Left lung (tissue), 10 donors: ENCODE data around the gene ACYP1. TPM values are rescaled to one million over a fixed set of nuclear protein-coding genes. Genes with fewer than 3 reads are reported as not detected.

Experiments
- ATAC-seq: fragments of 200-7000 bp; cut with Tn5 transposase; one replicate; pipeline ENCODE4 v1.9.1; 2020; ENCODE audit warnings: moderate library complexity
- DNase-seq, 4 donors: peaks; one replicate each; pipeline ENCODE4 v3.0.0-alpha.2; 2013 to 2020
- H3K27ac ChIP-seq, 2 donors: fragments of 200-600 bp; sonication (generic) in 1 of 2; one replicate each; pipeline versions ENCODE4 v1.5.0 to v1.8.0; 2020 to 2021
- H3K27me3 ChIP-seq, 2 donors: fragments of 200-600 bp; sonication (generic) in 1 of 2; one replicate each; pipeline versions ENCODE4 v1.5.0 to v1.8.0; 2020 to 2021
- H3K36me3 ChIP-seq, 2 donors: fragments of 200-600 bp; sonication (generic) in 1 of 2; one replicate each; pipeline versions ENCODE4 v1.5.0 to v1.8.0; 2020 to 2021
- H3K4me1 ChIP-seq, 2 donors: fragments of 200-600 bp; one replicate each; pipeline ENCODE4 v1.8.0; 2021
- H3K4me3 ChIP-seq, 2 donors: fragments of 200-600 bp; sonication (generic) in 1 of 2; one replicate each; pipeline versions ENCODE4 v1.5.0 to v1.8.0; 2020 to 2021; ENCODE audit warnings: mild to moderate bottlenecking in 1 of 2
- H3K9me3 ChIP-seq, 2 donors: fragments of 200-600 bp; sonication (generic) in 1 of 2; one replicate each; pipeline versions ENCODE4 v1.5.0 to v1.8.0; 2020 to 2021
- CTCF ChIP-seq, 2 donors: fragments of 200-600 bp; sonication (generic) in 1 of 2; IDR thresholded peaks; one replicate each; pipeline versions ENCODE4 v1.5.0 to v1.8.0; 2021; ENCODE audit warnings: antibody characterized with exemption in 2 of 2
- intact Hi-C, 2 donors: fragments of 100-400 bp; cut with DNase I; formaldehyde crosslinking; loops; one replicate each; pipeline versions ENCODE4 v1.11.2 to v1.14.2; 2022
- polyA plus RNA-seq, 6 donors: library from polyadenylated mRNA; unstranded; fragments of 120-200 nt; gene quantifications; one replicate each; pipeline ENCODE4 v1.2.1, GENCODE V29; 2013; ENCODE audit not compliant: insufficient read length in 6 of 6
- total RNA-seq, 2 donors: library from RNA; stranded (reverse); fragmentation: NEBNext Ultra II Directional; extraction: Animal tissue kit (Norgen Biotek cat#: 25700); gene quantifications; one replicate each; pipeline ENCODE4 v1.2.1, GENCODE V29; 2021
- donor health status: DM: no; HTN: yes; CAD: no.
- donor health status: DM: no; HTN: no; CAD: no.

ACYP1 gene
- total and polyA plus RNA-seq, 8 donors: 9.8 to 57.0 (median 49.6) TPM

- Histone ChIP-seq H3K9me3 (no peaks in the 10 kb centered on the region), H3K4me3 (no peak overlapping the region), H3K36me3 (peaks cover 0 to 64% of the 10 kb centered on the region in 2 donors), H3K27ac (peak overlapping the region in 1 of 2 donors; percentile 51), H3K27me3 (no peaks in the 10 kb centered on the region), H3K4me1 (peaks cover 0 to 10% of the 10 kb centered on the region in 2 donors)
- DNase-seq (no peak), ATAC-seq (peak; percentile 26)
- intact Hi-C loops: no loop called here
- TF ChIP-seq CTCF (IDR thresholded peaks at IDR 0.05): no peak
These were observed 38.7 kb downstream of the ACYP1 start for GRCh38 chr14:75025082-75025481.

GRCh38 chr14:75023108-75023507, 40.7 kb downstream of the ACYP1 start:
- Histone ChIP-seq H3K4me1 (peaks cover 0 to 10% of the 10 kb centered on the region in 2 donors), H3K27me3 (no peaks in the 10 kb centered on the region), H3K36me3 (peaks cover 0 to 64% of the 10 kb centered on the region in 2 donors), H3K27ac (peak overlapping the region in 1 of 2 donors; percentile 23), H3K9me3 (no peaks in the 10 kb centered on the region), H3K4me3 (no peak overlapping the region)
- DNase-seq (no peak), ATAC-seq (no peak)
- intact Hi-C loops: no loop called here
- no peak for TF ChIP-seq CTCF (IDR thresholded peaks at IDR 0.05)

- no peak for TF ChIP-seq CTCF (IDR thresholded peaks at IDR 0.05)
- H3K27ac ChIP-seq: peak overlapping the region in 1 of 2 donors; percentile 23
- no peaks in the 10 kb centered on the region for H3K27me3 ChIP-seq
- ATAC-seq: no peak
- H3K4me3 ChIP-seq: no peak overlapping the region
- peaks cover 0 to 69% of the 10 kb centered on the region in 2 donors for H3K36me3 ChIP-seq
- H3K4me1 ChIP-seq: peaks cover 0 to 10% of the 10 kb centered on the region in 2 donors
- DNase-seq: no peak
- intact Hi-C loops: no loop called here
- H3K9me3 ChIP-seq: no peaks in the 10 kb centered on the region
These were observed 41.2 kb downstream of the ACYP1 start for GRCh38 chr14:75022655-75023054.

- Histone ChIP-seq H3K9me3 (no peaks in the 10 kb centered on the region), H3K27me3 (no peaks in the 10 kb centered on the region), H3K4me3 (no peak overlapping the region), H3K4me1 (no peaks in the 10 kb centered on the region), H3K36me3 (peaks cover 0 to 93% of the 10 kb centered on the region in 2 donors), H3K27ac (no peak overlapping the region)
- TF ChIP-seq CTCF (IDR thresholded peaks at IDR 0.05): no peak
- intact Hi-C loops: no loop called here
- DNase-seq (peak in 1 of 4 donors; percentile 56), ATAC-seq (no peak)
These were observed 45.1 kb downstream of the ACYP1 start for GRCh38 chr14:75018694-75019093.

- no peaks in the 10 kb centered on the region for H3K4me1 ChIP-seq
- no peak for TF ChIP-seq CTCF (IDR thresholded peaks at IDR 0.05)
- intact Hi-C loops: no loop called here
- H3K4me3 ChIP-seq: no peak overlapping the region
- DNase-seq (no peak), ATAC-seq (no peak)
- no peaks in the 10 kb centered on the region for H3K27me3 ChIP-seq
- no peaks in the 10 kb centered on the region for H3K9me3 ChIP-seq
- H3K27ac ChIP-seq: no peak overlapping the region
- peaks cover 0 to 88% of the 10 kb centered on the region in 2 donors for H3K36me3 ChIP-seq
These were observed 47.0 kb downstream of the ACYP1 start for GRCh38 chr14:75016815-75017214.
